GM18499 (cell line): ENCODE measurements around the gene DYNC1I2.
"Not testable (repeated sequence)": the region's sequence is repeated elsewhere in the genome, so short reads cannot be mapped to it uniquely, and the experiment has no call there.

Experiments used
- ATAC-seq: cut with Tn5 transposase; IDR thresholded peaks from one replicate; pipeline ENCODE4 v1.9.1; 2021; ENCODE audit warnings: moderate number of reproducible peaks; ENCODE audit not compliant: insufficient read depth, unreplicated experiment

The DYNC1I2 gene

GRCh38 chr2:171711351-171711750 lies 24.1 kb downstream of the DYNC1I2 start:
- ATAC-seq: no peak

- no peak for ATAC-seq
Measured at GRCh38 chr2:171712051-171712450, 24.8 kb downstream of the DYNC1I2 start.

GRCh38 chr2:171718720-171719119 lies 31.5 kb downstream of the DYNC1I2 start:
- peak; percentile 60 for ATAC-seq

- no peak for ATAC-seq
Measured at GRCh38 chr2:171719660-171720059, 32.4 kb downstream of the DYNC1I2 start.

DNA sequence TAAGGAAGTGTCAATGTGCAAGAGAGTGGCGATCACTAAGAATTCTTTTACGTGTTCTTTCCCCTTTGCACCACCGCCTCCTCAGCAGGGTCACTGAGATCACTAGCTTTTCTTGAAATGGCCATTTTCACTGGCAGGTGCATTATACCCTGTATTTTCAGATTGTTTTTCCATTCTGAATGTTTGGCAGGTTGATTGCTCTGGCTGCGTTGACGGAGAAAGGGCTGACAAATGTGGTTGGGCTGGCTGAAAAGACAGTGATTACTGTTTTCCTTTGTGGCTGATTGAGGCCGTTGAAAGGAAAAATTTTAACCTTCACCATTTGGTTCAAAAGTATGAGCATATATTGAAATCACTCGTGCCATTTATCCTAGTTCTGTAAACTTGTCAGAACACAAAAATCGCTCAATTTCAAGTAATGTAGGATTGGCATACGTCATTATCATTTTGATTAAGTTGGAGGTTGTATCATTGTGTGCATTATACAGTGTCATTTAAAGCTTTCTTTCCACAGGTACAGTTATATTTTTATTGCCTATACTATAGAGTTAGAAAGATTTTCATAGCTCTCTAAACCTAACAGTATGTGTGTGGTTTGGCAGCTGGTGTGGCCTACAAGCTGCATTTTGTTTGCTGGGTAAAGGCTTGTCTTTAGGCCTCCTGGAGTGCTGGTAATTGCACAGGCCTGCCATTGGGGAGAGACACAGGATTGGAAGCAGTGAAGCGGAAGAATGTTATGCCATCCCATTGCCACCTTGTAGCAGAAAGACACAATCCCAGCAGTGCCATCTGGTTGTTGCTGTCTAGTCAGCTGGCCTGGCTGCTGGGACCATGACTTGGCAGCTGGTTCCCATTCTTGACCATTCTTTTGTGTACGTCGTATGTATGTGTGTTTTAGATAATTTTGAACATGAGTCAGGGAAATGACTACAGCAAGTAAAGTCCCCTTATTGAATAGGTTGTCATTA lies 36.7 kb downstream of the DYNC1I2 start:
- ATAC-seq: no peak

DNA sequence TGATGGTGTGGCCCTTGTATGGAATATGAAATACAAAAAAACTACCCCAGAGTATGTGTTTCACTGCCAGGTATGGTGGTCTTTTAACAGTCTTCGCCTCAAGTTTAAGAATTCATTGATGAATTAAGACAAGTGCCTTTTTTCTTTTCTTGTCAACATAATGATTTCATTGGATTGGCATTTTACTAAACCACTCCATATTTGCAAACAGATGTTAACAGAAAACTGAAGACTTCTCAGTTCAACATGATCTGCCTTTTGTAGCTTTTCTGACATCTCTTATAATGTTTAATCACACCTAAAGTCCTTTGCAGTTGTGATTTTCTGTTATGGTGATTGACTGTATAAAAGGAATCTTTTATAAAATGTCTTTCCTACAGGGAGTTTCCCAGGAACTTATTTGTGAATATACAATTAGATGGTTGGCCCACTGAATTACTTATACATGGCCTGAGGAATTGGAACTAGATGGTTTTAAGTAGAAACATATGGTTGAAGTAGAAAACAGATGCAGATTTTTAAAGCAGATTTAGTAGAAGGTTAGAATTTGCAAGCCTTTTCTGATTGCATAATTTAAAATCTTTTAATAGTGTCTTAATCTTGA lies 39.7 kb downstream of the DYNC1I2 start:
- ATAC-seq: no peak

DNA sequence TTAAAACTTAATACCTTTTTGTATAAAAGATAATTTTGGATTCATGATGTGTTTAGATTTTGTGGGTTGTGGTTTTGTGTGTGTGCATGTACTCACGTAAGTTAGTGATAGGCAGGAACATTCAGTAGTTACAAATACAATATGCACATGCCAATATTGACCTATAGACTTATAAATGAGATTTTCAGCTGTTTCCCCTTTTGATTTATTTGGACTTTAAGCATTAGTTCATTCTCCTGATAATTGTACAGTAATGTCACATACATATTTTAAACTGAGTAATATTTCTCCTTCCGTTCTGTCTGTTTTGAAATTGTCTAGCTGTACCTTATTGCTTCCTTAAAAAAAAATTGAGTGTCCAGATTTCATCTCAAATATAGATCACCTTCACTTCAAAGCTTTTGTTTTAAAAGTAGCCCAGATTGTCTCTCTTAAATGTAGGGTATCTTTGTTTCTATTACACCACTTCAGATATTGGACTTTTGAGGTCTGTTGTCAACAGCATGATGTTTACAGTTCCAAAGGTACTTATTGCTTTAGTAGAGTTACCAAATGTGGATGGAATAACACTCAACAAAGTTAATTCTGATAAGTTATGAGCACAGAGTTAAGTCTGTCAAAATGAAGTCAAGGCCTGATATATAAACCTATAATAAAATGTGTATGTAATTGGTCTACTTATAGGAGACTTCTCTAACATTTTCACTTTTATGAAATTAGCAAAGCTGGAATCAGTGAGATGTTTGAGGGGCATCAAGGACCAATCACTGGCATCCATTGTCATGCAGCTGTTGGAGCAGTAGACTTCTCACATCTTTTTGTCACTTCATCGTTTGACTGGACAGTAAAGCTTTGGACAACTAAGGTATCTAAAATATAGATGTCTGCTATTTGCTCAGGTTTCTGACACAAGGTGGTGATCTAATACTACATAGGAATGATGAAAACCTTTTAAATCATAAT lies 42.0 kb downstream of the DYNC1I2 start:
- no peak for ATAC-seq

- ATAC-seq: no peak
Measured at GRCh38 chr2:171729952-171730317, 42.7 kb downstream of the DYNC1I2 start.

- no peak for ATAC-seq
Measured at GRCh38 chr2:171735991-171736710, 48.9 kb downstream of the DYNC1I2 start.

- ATAC-seq: no peak
Measured at GRCh38 chr2:171741189-171741588, 53.9 kb downstream of the DYNC1I2 start.

- no peak for ATAC-seq
Measured at GRCh38 chr2:171742760-171743159, 55.5 kb downstream of the DYNC1I2 start.

- no peak for ATAC-seq
Measured at GRCh38 chr2:171745141-171745540, 57.9 kb downstream of the DYNC1I2 start.

DNA sequence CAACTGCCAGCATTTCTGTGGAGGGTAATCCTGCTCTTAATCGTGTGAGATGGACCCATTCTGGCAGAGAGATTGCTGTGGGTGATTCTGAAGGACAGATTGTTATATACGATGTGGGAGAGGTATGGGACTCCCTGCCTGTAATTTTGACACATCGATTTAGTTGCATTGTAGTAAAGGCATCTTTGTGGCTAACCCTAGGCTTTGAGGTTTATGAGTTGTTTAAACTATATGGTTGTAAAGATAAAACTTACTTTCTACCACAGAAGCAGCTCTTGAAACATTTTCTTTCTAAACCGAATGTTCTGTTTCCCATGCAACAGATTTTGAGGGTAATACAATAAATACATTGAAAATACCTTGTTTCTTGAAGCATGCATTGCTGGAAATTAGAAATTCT lies 58.5 kb downstream of the DYNC1I2 start:
- no peak for ATAC-seq

DNA sequence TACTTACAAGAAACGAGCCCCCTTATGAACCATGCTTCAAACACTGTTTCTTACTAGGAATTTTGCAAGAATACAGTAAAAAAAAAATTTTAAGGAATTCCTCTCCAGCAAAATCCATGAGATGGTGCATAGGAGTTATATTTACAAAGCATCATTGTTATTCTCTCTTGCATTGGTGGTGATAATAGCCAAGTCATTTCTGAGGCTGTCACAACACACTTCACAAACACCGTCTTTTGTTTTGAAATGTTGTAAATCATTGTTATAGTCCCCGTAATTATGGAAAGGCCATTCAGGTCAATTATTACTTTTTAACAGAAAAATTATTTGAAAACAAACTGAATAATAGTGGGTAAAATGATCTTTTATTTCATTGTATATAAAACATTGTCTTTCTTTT lies 60.1 kb downstream of the DYNC1I2 start:
- ATAC-seq: no peak

DNA sequence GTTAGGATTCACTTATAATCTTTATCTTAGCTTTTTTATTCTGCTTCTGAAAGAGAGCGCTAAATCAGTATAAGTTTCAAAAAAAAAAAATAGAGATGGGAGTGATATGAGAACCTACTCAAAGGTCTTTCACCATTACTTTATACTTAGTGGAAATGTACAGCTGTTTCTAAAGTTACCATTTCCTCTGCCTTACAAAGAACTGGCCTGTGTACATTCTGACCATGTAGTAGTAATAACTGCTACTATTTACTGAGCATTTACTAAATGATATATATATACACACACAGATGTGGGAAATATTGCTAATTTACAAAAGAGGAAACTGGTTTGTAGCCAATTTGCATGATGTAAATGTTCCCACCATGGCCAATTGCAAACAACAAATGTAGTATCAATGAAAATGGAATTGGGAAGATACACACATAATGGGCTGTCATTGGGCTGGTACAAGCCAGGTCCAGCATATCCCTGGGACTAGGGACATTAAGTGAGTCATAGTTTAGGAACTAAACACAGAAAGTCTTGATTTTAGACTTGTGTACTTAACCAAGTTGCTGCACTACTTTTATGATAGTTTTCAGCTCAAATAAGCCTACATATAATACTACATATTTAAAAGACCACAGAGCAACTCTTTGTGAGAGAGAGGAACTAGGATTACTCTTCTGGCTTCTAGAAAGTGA lies 67.1 kb downstream of the DYNC1I2 start:
- no peak for ATAC-seq

GRCh38 chr2:171758762-171759161 lies 71.5 kb downstream of the DYNC1I2 start:
- ATAC-seq: not testable (repeated sequence)

DNA sequence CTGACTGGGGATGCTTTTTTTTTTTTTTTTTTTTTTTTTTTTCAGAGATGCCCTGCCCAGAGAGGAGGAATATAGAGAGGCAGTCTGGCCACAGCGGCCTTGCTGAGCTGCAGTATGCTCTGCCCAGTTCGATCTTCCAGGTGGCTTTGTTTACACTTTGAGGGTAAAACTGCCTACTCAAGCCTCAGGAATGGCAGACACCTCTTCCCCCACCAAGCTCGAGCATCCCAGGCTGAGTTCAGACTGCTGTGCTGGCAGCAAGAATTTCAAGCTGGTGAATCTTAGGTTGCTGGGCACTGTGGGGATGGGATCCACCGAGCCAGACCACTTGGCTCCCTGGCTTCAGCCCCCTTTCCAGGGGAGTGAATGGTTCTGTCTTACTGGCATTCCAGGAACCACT lies 73.9 kb downstream of the DYNC1I2 start:
- ATAC-seq: not testable (repeated sequence)

DNA sequence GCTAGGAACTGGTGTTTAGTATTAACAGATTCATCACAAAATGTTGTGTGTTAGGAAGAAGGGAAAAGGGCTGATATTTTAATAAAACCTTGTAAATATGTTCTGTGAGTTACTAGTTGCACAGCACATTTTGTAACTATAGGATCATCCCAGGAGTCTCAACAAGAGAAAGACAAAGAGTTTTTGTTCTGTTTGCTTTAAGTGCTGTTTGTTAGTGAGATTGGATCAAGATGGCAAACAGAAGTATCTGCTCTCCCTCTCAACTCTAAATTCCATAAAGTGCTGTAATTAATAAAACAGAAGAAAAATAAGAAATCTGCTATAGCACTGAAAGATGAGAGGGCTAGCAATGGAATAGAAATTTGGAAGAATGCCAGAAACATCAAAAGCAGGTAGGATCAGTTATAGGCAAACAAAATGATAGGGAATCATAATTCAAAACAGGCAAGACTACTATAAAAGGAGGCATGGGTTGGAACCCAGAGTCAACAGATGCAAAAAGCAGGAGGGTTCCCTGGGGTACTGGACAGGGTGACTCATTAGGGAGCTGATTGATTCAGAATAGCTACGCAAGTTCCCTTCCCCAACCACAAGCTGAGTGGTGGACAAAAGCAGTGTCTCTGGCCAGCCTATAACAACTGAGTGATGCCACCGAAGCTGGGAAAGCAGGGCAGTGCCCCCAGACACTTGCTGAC lies 75.8 kb downstream of the DYNC1I2 start:
- ATAC-seq: no peak

DNA sequence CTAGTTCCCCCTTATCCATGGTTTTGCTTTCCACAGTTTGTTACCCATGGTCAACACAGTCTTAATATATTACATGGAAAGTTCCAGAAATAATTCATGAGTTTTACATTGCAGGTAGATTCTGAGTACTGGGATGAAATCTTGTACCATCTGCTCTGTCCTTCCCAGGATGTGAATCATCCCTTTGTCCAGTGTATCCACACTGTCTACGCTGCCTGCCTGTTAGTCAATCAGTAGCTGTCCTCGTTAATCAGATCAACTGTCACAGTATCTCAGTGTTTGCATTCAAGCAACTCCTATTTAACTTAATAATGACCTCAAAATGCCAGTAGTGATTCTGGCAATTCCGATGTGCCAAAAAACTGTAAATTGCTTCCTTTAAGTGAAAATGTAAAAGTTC lies 76.3 kb downstream of the DYNC1I2 start:
- no peak for ATAC-seq
